K562 (cell line): Measurements from ENCODE around the gene PCDH12. TPM values are rescaled to one million over a fixed set of nuclear protein-coding genes. Genes with fewer than 3 reads are reported as not detected.

Experiments
- ATF7 ChIP-seq: fragments of 450-650 bp; IDR thresholded peaks from 2 replicates; pipeline ENCODE4 v1.7.1; 2014; ENCODE audit warnings: mild to moderate bottlenecking, moderate library complexity
- E2F6 ChIP-seq, 2 experiments: IDR thresholded peaks; 2 replicates each; pipeline ENCODE4 v1.6.1; 2011; ENCODE audit warnings: borderline replicate concordance in 1 of 2, control low read depth in 1 of 2, low read depth in 1 of 2, low read length in 1 of 2, mild to moderate bottlenecking in 1 of 2, mixed read lengths in 1 of 2, moderate library complexity in 1 of 2; ENCODE audit not compliant: insufficient read depth in 1 of 2, insufficient read length in 1 of 2, poor library complexity in 1 of 2, severe bottlenecking in 1 of 2; ENCODE audit errors: extremely low read depth in 1 of 2
- EP400 ChIP-seq: fragments of 450-650 bp; IDR thresholded peaks from 2 replicates; pipeline ENCODE4 v1.6.1; 2017; ENCODE audit warnings: antibody characterized with exemption, mild to moderate bottlenecking, moderate library complexity
- FOXK2 ChIP-seq, 2 experiments: fragments of 450-650 bp; IDR thresholded peaks in 1 of 2; conservative IDR thresholded peaks in 1 of 2; 2 replicates each; pipeline ENCODE4 v1.6.1; 2016; ENCODE audit warnings: low read depth in 2 of 2, mild to moderate bottlenecking in 1 of 2
- GABPA ChIP-seq: fragments of 200-800 bp; sonication (Bioruptor generic); conservative IDR thresholded peaks from 2 replicates; pipeline ENCODE4 v1.6.1; 2016; ENCODE audit warnings: low read depth, missing genetic modification characterization, missing compliant biosample characterization
- HDAC8 ChIP-seq: fragments of 450-650 bp; IDR thresholded peaks from 2 replicates; pipeline ENCODE4 v1.6.1; 2016; ENCODE audit warnings: mild to moderate bottlenecking, missing genetic modification characterization, moderate library complexity, missing compliant biosample characterization
- JUND ChIP-seq, 2 experiments: IDR thresholded peaks; 2 replicates in 1 of 2; 3 replicates in 1 of 2; pipeline ENCODE4 v1.6.1; 2011; ENCODE audit warnings: borderline replicate concordance in 2 of 2, low read depth in 2 of 2, low read length in 2 of 2, improper control_type of control experiment in 1 of 2, missing biosample characterization in 1 of 2, missing genetic modification characterization in 1 of 2, missing genetic modification reagents in 1 of 2
- MAZ ChIP-seq, 2 experiments: fragments of 450-650 bp in 1 of 2; sonication (generic) in 1 of 2; formaldehyde crosslinking; IDR thresholded peaks in 1 of 2; conservative IDR thresholded peaks in 1 of 2; 2 replicates each; pipeline versions ENCODE4 v1.4.0 to v1.5.0; 2020; ENCODE audit warnings: mild to moderate bottlenecking in 1 of 2, missing genetic modification reagents in 1 of 2
- MCM2 ChIP-seq: fragments of 450-650 bp; IDR thresholded peaks from 2 replicates; pipeline ENCODE4 v1.6.1; 2017; ENCODE audit warnings: low read depth, mild to moderate bottlenecking
- MCM3 ChIP-seq: fragments of 450-650 bp; IDR thresholded peaks from 2 replicates; pipeline ENCODE4 v1.6.1; 2016
- RAD21 ChIP-seq, 2 experiments: fragments of 250-450 bp in 1 of 2; fragments of 450-650 bp in 1 of 2; sonication (Bioruptor Pico) in 1 of 2; formaldehyde crosslinking in 1 of 2; IDR thresholded peaks in 1 of 2; conservative IDR thresholded peaks in 1 of 2; 2 replicates each; pipeline versions ENCODE4 v1.4.0 to v1.8.0; 2020 to 2022; ENCODE audit warnings: mild to moderate bottlenecking in 2 of 2, moderate library complexity in 1 of 2
- SMARCA4 ChIP-seq: fragments of 450-650 bp; IDR thresholded peaks from 2 replicates; pipeline ENCODE4 v1.6.1; 2016
- TBL1XR1 ChIP-seq, 2 experiments: IDR thresholded peaks; 2 replicates each; pipeline ENCODE4 v1.6.1; 2012; ENCODE audit warnings: improper control_type of control experiment in 2 of 2, low read length in 2 of 2, mild to moderate bottlenecking in 1 of 2
- TFAP4 ChIP-seq: sonication (generic); formaldehyde crosslinking; IDR thresholded peaks from 2 replicates; pipeline ENCODE4 v1.8.0; 2022; ENCODE audit warnings: missing genetic modification reagents, mild to moderate bottlenecking, moderate library complexity, borderline replicate concordance
- TOE1 ChIP-seq, 2 experiments: fragments of 450-650 bp in 1 of 2; sonication (generic) in 1 of 2; formaldehyde crosslinking in 1 of 2; IDR thresholded peaks; 2 replicates each; pipeline versions ENCODE4 v1.7.1 to v1.8.0; 2016 to 2022; ENCODE audit warnings: borderline replicate concordance in 2 of 2, mild to moderate bottlenecking in 2 of 2, antibody characterized with exemption in 1 of 2, inconsistent platforms in 1 of 2, low read depth in 1 of 2, missing genetic modification reagents in 1 of 2, moderate library complexity in 1 of 2
- ZNF699 ChIP-seq: fragments of 250-450 bp; sonication (Bioruptor Pico); IDR thresholded peaks from 2 replicates; pipeline ENCODE4 v1.8.0; 2021; ENCODE audit warnings: mild to moderate bottlenecking, moderate library complexity; ENCODE audit not compliant: insufficient replicate concordance
- polyA plus RNA-seq, 8 experiments: library from polyadenylated mRNA; depleted of rRNA in 4 of 8; stranded (reverse) in 5 of 8; unstranded in 3 of 8; fragments of >200 nt; fragmentation: Nextera tagmentation in 2 of 8; fragmentation: Illumina TruSeq in 1 of 8; extraction: Ambion mirVana in 2 of 8; extraction: Trizol in 1 of 8; gene quantifications; 2 replicates each; pipeline versions ENCODE4 v1.2.1 to v1.2.3, GENCODE V29; 2011 to 2014; ENCODE audit warnings: inconsistent platforms in 1 of 8, missing spikeins in 1 of 8
- total RNA-seq, 7 experiments: library from RNA; depleted of rRNA in 6 of 7; stranded (reverse); fragments of >200 nt in 6 of 7; fragmentation: Illumina TruSeq in 2 of 7; extraction: Trizol in 2 of 7; gene quantifications; 2 replicates each; pipeline versions ENCODE4 v1.2.1 to v1.2.3, GENCODE V29; 2011 to 2021; ENCODE audit warnings: low replicate concordance in 1 of 7
- TF ChIP-seq, protein P1 (sequence below): fragments of 450-650 bp; IDR thresholded peaks from 2 replicates; pipeline ENCODE4 v1.7.0; 2016; ENCODE audit warnings: borderline replicate concordance
- TF ChIP-seq, protein P2 (sequence below): sonication (generic); formaldehyde crosslinking; IDR thresholded peaks from 2 replicates; pipeline ENCODE4 v1.9.0; 2022; ENCODE audit warnings: mild to moderate bottlenecking, missing genetic modification reagents

The PCDH12 gene
- total and polyA plus RNA-seq, 9 of the 15 experiments (the other 6 are each of a cell fraction or from before 2014, with no cell fraction given), result 0.01 to 0.04 (median 0.01) TPM; not detected in 4

DNA sequence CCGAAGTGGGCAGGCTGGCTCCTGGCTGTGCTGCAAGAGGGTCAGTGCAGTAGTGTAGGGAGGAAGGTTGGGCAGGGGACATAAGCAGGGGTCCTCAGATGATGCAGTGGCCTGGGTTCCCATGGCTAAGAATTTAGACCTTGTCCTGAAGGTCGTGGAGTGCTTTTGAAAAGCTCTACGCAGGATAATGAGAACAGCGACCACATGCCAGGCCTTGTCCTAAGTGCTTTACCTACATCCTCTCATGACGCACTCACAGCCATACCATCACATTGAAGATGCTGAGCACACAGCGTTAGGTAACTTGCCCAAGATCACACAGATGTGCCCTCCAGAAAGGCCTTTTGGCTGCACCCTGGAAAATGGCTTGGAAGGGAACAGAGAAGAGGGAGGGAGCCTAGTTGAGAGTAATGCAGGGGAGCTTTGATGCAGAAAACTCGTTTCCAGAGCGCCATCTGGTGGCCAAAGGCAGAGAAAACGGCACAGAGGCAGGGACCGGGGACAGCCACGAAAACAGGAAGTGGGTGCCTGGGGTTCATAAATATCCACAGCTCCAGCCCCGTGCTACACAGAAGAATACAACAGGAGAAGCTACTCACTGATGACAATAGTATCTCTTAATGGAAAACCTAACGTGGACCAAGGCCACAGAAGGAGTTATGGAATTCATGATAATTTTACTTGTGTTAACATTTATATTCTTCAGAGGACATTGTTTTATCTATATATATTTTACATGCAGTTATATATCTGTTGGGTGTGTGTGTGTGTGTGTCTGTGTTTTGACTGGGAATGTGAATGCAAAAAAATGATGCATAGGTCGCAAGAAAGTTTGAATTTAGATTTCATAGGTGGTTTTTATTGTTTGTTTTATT, 2.7 kb upstream of the PCDH12 start (continued):
- peak; percentile 22 to 67; a peak in 2 of 4 replicates for TF ChIP-seq MAZ (CRISPR knock-in tag; conservative IDR thresholded peaks at IDR 0.05 in 1 of 2, IDR thresholded peaks at IDR 0.05 in 1 of 2)
- peak; percentile 87 to 91 for TF ChIP-seq FOXK2 (conservative IDR thresholded peaks at IDR 0.05 in 1 of 2, IDR thresholded peaks at IDR 0.05 in 1 of 2; ENCODE audit: low read depth in 2 of 2)
- no peak; the same call in 1 of the 2 replicates for TF ChIP-seq SMARCA4
- TF ChIP-seq TBL1XR1 (IDR thresholded peaks at IDR 0.05; ENCODE audit: low read length in 2 of 2), result 0 out of 4 replicates have a peak, but pooled peaks of 1 of the 2 experiments have one; percentile 32
- peak; percentile 34; the same call in 1 of the 2 replicates for TF ChIP-seq TFAP4 (CRISPR knock-in tag)
- TF ChIP-seq EP400, result peak; percentile 33; the same call in 1 of the 2 replicates
- peak; percentile 80 for TF ChIP-seq GABPA (tag)
- TF ChIP-seq, protein P1, sequence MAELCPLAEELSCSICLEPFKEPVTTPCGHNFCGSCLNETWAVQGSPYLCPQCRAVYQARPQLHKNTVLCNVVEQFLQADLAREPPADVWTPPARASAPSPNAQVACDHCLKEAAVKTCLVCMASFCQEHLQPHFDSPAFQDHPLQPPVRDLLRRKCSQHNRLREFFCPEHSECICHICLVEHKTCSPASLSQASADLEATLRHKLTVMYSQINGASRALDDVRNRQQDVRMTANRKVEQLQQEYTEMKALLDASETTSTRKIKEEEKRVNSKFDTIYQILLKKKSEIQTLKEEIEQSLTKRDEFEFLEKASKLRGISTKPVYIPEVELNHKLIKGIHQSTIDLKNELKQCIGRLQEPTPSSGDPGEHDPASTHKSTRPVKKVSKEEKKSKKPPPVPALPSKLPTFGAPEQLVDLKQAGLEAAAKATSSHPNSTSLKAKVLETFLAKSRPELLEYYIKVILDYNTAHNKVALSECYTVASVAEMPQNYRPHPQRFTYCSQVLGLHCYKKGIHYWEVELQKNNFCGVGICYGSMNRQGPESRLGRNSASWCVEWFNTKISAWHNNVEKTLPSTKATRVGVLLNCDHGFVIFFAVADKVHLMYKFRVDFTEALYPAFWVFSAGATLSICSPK, result no peak
- TF ChIP-seq HDAC8 (tag), result no peak
- TF ChIP-seq, protein P2, sequence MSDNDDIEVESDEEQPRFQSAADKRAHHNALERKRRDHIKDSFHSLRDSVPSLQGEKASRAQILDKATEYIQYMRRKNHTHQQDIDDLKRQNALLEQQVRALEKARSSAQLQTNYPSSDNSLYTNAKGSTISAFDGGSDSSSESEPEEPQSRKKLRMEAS (CRISPR knock-in tag), result no peak
- TF ChIP-seq MCM3, result no peak
- TF ChIP-seq TOE1 (IDR thresholded peaks at IDR 0.05; ENCODE audit: borderline replicate concordance), result peak; percentile 43; the same call in 1 of the 2 replicates
- no peak for TF ChIP-seq TOE1 (CRISPR knock-in tag; IDR thresholded peaks at IDR 0.05; ENCODE audit: borderline replicate concordance, low read depth)
- no peak for TF ChIP-seq MCM2
- TF ChIP-seq E2F6 (IDR thresholded peaks at IDR 0.05; ENCODE audit: borderline replicate concordance in 1 of 2, extremely low read depth in 1 of 2, insufficient read depth in 1 of 2, insufficient read length in 1 of 2, low read depth in 1 of 2, low read length in 1 of 2, poor library complexity in 1 of 2, severe bottlenecking in 1 of 2), result no peak
- no peak for TF ChIP-seq ZNF699 (CRISPR knock-in tag)
- 0 out of 2 replicates have a peak, but pooled peaks have one; percentile 24 for TF ChIP-seq ATF7
- TF ChIP-seq JUND (IDR thresholded peaks at IDR 0.05; ENCODE audit: borderline replicate concordance, low read depth, low read length), result peak; percentile 63; the same call in 1 of the 2 replicates
- TF ChIP-seq JUND (tag; IDR thresholded peaks at IDR 0.05; ENCODE audit: borderline replicate concordance, low read depth, low read length), result no peak
- peak; percentile 86 to 91 for TF ChIP-seq RAD21 (CRISPR knock-in tag; conservative IDR thresholded peaks at IDR 0.05 in 1 of 2, IDR thresholded peaks at IDR 0.05 in 1 of 2)
